ENCODE measurements around the gene SEZ6. TPM values are rescaled to one million over a fixed set of nuclear protein-coding genes. Genes with fewer than 3 reads are reported as not detected.
A peak's percentile ranks its signal among the peaks of the same experiment; 100 is the strongest.

Gene SEZ6
- total RNA-seq, 1 donor from 2014 or later: not detected

DNA sequence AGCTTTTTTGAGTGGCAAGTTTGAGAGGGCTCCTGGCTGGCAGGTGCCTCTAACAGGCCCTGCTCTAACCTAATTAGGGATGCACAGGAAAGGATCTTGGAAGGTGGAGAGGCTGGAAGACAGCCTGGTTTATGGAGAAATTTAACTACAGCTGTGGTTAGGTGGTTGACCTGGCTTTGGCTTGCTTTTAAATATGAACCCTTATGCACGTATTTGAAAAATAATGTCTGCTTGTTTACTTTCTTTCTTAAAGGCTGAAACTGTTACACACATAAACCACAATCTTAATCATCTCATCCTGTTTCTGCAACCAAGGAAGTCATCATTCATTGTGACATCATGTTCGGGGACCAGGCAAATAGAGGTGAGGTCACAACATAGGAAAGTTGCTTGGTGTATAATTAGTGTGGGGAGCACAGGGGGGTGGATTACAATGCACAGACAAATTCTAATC, 79.9 kb downstream of the SEZ6 start:
- intact Hi-C loops (cut with micrococcal nuclease): no loop called here
- ATAC-seq (peak; percentile 41), DNase-seq (no peak)

DNA sequence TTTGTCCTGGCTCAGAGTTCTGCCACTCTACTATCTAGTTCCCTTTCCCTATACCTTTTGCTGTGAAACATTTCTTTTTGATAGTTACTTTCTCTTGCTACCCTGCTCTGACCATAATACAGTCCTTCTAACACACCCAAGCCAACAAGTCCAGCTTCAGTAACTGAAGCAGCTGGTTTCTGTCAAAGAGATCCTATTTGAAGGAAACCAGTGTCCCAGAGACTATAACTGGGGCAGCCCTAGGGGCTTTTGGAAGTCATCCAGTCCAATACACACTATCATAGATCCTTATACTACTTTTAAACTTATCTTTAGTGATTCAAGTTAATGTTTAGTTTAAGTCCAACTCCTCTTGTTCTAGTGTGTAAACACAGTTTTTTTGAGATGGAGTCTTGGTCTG, 85.6 kb downstream of the SEZ6 start:
- intact Hi-C loops (cut with micrococcal nuclease): no loop called here

GRCh38 chr17:28918295-28918694, 87.5 kb downstream of the SEZ6 start:
- intact Hi-C loops (cut with micrococcal nuclease): no loop called here
- DNase-seq (no peak), ATAC-seq (no peak)

More for the DNA sequence above, 85.6 kb downstream of the SEZ6 start:
- DNase-seq (no peak), ATAC-seq (no peak)

DNA sequence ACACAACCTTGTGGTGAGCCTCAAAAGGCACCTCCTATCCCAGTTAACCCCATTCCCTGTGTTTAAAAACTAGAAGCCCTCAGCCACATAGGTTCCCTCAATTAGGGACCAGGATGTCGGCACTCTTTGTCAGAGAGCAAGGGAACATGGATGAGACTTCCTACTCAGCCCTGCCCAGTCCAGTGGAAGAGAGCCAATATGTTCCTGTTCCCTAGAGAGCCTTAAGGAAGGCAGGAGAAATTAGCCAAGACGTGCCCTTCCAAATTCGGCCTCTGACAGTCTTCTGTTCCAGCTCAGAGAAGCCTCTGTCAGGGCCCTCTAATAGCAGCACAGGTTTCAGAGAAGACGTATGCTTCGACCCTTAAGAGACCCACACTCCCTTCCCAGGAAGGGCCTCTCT, 88.4 kb downstream of the SEZ6 start:
- peak; percentile 35 for ATAC-seq
- intact Hi-C loops (cut with micrococcal nuclease): no loop called here
- DNase-seq: no peak

DNA sequence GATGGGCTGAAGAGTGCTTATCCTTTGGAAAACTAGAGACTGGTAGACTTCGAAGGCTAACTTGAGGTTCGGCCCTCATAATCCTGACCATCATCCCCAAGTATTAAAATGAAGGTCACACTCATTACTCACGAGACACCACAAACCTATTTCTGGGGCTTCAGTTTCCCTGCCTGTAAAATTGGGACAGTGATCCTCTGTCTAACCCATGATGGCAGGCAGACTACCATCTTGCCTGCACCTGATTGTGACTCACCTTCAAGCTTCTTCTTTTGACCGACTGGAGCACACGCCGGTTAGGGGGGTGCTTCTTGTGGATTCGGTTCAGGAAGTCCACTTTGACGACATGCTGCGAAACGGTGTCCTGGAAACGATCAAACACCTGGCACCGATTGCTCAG, 88.8 kb downstream of the SEZ6 start:
- DNase-seq (no peak), ATAC-seq (no peak)
- intact Hi-C loops (cut with micrococcal nuclease): no loop called here

- intact Hi-C loops (cut with micrococcal nuclease): no loop called here
- peak; percentile 60 for DNase-seq
Observed at GRCh38 chr17:28916302-28916934, 89.4 kb downstream of the SEZ6 start.

GRCh38 chr17:28912938-28913333, 92.9 kb downstream of the SEZ6 start:
- intact Hi-C loops (cut with micrococcal nuclease): no loop called here
- ATAC-seq: no peak
- DNase-seq: no peak

More at GRCh38 chr17:28916302-28916934, 89.4 kb downstream of the SEZ6 start:
- peak; percentile 76 for ATAC-seq

- intact Hi-C loops (cut with micrococcal nuclease): no loop called here
- ATAC-seq: no peak
Observed at GRCh38 chr17:28912281-28912937, 93.4 kb downstream of the SEZ6 start.

GRCh38 chr17:28911411-28912045, 94.3 kb downstream of the SEZ6 start:
- ATAC-seq (no peak), DNase-seq (no peak)
- intact Hi-C loops (cut with micrococcal nuclease): no loop called here

More at GRCh38 chr17:28912281-28912937, 93.4 kb downstream of the SEZ6 start:
- no peak for DNase-seq

DNA sequence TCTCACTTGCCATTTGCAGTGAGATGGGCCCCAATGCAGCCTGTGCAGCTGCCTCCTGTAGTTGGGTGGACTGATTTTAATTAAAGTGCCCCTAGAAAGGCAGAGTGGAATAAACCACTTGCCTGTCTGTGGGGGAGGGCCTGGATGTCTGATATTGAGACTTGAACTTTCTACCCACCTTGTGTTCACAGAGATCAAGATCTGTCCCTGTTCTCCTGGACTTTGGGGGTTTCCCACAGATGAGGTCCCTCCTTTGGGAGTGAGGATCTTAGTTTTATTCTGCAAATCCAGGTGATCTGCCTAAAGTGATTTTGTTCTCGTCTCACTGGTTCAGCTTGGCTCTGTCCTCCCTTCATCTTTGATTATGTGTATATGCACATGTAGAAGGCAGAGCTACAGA, 95.3 kb downstream of the SEZ6 start:
- intact Hi-C loops (cut with micrococcal nuclease): no loop called here
- no peak for ATAC-seq
- no peak for DNase-seq

DNA sequence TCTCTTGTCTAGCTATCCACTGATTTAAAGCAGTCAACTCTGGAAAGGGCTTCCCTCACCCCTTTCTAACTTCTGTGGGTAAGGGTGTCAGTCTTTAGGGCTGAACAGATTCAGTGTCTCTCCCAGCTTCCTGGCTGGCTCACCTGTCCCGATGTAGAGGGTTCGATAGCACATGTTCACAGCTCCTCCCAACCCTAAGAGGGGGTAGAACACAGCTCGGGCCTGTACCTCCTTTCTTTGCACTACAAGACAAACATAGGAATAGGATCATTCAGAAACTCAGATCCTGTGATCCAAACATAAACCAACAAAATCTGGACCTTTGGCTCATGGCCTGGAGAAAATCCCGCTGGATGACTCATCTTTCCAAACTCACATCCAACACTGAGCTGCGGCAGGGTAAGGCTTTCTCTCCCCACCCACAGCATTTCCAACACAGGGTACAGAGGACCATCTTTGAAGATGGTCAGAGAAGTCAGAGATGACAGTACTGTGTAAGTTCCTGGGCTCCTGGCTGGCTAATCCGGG, 97.1 kb downstream of the SEZ6 start:
- intact Hi-C loops (cut with micrococcal nuclease): no loop called here
- DNase-seq (no peak), ATAC-seq (peak; percentile 66)

GRCh38 chr17:28907709-28908475, 97.9 kb downstream of the SEZ6 start:
- DNase-seq (no peak), ATAC-seq (peak; percentile 19)
- intact Hi-C loops (cut with micrococcal nuclease): no loop called here

DNA sequence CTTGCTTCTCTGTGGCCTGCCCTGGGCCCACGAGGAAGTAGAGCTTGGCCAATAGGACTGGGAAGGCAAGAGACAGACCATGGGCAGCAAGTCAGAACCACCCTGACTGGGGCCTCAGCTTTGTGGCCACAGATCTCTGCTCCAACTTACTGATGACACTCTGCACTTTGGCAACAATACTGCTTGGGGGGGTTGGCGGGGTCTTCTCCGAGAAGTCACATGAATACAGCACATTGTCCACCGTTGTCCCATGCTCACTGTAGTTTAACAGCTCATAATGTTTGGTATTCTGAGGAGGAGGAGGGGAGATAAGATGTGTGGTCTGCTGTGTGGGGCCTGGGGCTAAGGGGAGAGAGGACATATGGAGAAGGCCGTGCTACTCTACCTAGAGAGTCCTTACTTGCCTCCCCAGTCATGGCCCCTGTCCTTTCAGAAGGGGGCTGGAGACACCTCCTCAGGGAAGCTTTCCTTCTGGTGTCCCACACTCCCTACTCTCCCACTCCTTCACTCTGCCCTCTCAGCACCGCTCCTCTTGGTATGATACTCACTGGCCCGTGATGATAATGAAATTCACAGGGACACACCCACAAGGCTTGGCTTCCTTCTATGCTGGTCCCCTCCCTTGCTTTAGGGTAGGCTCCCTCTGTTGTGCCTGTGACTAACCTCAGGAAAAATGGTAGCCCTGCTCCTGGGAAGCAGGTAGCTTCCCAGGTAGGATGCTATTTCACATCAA, 99.0 kb downstream of the SEZ6 start:
- ATAC-seq (no peak), DNase-seq (no peak)
- intact Hi-C loops (cut with micrococcal nuclease): no loop called here

DNA sequence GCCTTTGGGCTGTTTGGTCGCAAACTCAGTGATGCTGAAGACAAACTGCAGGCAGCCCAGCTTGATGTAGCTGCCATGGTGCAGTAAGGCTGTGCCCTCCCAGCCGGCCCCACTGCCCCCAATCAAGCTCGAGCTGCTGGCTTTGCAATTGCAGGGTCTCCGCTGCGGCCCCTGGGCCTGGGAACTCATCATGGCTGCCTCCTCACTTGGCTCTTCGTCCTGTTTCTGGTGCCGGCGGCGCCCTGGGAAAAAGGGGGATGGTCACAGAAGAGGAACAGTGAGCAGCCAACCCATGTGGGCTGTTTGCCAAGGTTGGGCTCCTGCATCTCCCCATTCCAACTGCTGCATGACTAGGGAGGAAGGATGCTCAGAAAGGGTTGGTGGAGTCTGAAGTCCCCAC, 99.6 kb downstream of the SEZ6 start:
- intact Hi-C loops (cut with micrococcal nuclease): no loop called here
- no peak for ATAC-seq
- no peak for DNase-seq

Other genes with a start within 250 kb of the SEZ6 start
- 16.8 TPM for gene FAM222B, start 163.2 kb downstream of the SEZ6 start, total RNA-seq
- 34.1 TPM for gene ERAL1, start 151.0 kb downstream of the SEZ6 start, total RNA-seq
- 108 TPM for gene FLOT2, start 108.3 kb downstream of the SEZ6 start, total RNA-seq
- gene DHRS13, start 103.0 kb downstream of the SEZ6 start, total RNA-seq: 3.8 TPM
- gene PHF12, start 54.5 kb downstream of the SEZ6 start, total RNA-seq: 20.4 TPM
- gene PIPOX, start 37.1 kb upstream of the SEZ6 start, total RNA-seq: 0.59 TPM
- gene MYO18A, start 174.4 kb upstream of the SEZ6 start, total RNA-seq: 346 TPM
- gene CRYBA1, start 240.8 kb upstream of the SEZ6 start, total RNA-seq: not detected

All from left ventricle myocardium superior (tissue), 1 donor.